Fibroblast of mammary gland (primary cell): ENCODE results near the gene HSD17B8.
"Not testable (repeated sequence)": the region's sequence is repeated elsewhere in the genome, so short reads cannot be mapped to it uniquely, and the experiment has no call there.

Source experiments
- DNase-seq: peaks from one replicate; pipeline ENCODE4 v3.0.0-alpha.2; 2010; ENCODE audit warnings: low read depth
- H3K4me3 ChIP-seq: 2 replicates; pipeline ENCODE4 v1.5.1; 2011; ENCODE audit warnings: low read depth, mild to moderate bottlenecking, low read length, moderate library complexity; ENCODE audit not compliant: control insufficient read depth
- TF ChIP-seq, protein P1 (sequence below): conservative IDR thresholded peaks from 2 replicates; pipeline ENCODE4 v1.5.1; 2011; ENCODE audit warnings: low read depth, low read length, inconsistent platforms; ENCODE audit not compliant: control insufficient read depth, insufficient read depth

HSD17B8 gene

DNA sequence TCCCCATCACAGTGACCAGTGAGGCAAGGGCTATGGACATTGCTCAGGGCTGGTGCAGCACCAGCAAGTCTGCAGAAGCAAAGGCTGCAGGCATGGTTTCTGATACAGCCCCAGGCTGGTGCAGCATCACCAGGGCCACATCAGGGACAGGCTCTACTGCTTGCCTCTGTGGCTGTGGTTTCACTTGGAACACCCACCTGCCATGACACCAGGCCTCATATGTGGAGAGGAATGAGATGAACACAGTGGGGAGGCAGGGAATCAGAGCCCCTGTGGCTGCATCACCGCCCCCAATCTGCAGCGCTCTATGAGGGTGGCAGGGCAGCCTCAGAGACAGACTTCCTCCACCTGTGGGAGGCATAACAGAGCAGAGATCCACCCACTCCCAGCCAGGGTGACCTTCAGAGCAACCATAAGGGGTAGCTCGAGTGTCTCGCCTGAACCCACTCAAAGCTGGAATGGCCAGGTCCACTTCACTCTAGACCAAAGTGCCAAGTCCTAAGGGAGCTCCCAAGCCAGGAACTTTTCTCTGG, 11.7 kb downstream of the HSD17B8 start:
- TF ChIP-seq, protein P1, sequence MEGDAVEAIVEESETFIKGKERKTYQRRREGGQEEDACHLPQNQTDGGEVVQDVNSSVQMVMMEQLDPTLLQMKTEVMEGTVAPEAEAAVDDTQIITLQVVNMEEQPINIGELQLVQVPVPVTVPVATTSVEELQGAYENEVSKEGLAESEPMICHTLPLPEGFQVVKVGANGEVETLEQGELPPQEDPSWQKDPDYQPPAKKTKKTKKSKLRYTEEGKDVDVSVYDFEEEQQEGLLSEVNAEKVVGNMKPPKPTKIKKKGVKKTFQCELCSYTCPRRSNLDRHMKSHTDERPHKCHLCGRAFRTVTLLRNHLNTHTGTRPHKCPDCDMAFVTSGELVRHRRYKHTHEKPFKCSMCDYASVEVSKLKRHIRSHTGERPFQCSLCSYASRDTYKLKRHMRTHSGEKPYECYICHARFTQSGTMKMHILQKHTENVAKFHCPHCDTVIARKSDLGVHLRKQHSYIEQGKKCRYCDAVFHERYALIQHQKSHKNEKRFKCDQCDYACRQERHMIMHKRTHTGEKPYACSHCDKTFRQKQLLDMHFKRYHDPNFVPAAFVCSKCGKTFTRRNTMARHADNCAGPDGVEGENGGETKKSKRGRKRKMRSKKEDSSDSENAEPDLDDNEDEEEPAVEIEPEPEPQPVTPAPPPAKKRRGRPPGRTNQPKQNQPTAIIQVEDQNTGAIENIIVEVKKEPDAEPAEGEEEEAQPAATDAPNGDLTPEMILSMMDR = no peak
- H3K4me3 ChIP-seq = no peak overlapping the region
- no peak for DNase-seq

DNA sequence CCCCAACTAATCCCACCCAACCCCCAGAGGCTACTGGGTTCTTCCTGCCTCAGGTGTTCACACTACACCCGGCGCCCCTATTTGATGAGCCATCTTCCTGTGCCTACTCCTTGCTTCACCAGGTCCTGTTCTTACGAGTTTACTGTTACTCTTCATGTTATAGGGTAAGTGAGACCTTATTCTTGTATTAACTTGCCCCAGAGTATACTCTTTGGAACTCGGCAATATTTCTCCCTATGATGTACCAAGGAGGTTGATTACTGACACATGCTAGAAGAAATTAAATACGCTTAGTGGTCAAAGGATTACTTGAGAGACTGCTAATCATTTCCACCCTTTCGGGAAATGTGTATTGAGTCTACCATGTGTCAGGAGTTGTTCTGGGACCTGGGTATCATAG, 12.8 kb downstream of the HSD17B8 start:
- TF ChIP-seq, protein P1 = no peak
- H3K4me3 ChIP-seq = no peak overlapping the region
- DNase-seq = no peak

DNA sequence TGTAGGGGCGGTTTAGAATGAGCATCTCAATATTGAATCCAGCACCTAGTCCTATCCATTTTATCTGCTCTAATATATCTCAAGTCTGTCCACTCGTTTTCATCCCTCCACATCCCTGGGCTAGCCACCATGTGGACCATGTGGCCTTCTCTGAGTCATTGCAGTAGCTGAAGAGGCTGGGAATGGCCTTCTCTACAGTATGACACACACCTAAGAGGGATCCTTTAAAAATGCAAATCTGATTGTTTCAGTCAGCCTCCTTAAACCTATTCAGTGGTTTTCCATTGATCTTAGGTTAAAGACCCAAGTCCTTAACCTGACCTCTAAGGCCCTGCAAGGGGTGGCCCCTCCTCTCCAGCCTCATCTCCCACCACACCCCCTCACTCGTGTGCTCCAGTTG, 13.2 kb downstream of the HSD17B8 start:
- TF ChIP-seq, protein P1 = no peak
- H3K4me3 ChIP-seq = no peak overlapping the region
- no peak for DNase-seq

DNA sequence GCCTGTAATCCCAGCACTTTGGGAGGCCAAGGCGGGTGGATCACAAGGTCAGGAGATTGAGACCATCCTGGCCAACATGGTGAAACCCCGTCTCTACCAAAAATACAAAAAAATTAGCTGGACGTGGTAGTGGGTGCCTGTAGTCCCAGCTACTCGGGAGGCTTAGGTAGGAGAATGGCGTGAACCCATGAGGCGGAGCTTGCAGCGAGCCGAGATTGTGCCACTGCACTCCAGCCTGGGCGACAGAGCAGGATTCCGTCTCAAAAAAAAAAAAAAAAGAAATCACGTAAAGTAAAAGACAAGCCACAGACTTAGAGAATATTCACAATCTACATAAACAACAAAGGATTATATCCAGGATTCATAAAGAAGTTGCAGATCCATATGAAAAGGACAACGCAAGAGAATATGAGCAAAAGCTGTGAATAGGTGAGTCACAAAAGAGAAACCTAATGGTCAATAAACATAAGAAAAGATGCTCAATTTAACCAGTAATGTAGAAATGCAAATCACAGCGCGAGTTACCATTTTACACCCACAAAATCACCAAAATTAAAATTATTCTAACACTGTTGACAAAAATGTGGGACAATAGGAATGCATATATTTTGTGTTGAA, 22.2 kb downstream of the HSD17B8 start:
- not testable (repeated sequence) for DNase-seq, H3K4me3 ChIP-seq

DNA sequence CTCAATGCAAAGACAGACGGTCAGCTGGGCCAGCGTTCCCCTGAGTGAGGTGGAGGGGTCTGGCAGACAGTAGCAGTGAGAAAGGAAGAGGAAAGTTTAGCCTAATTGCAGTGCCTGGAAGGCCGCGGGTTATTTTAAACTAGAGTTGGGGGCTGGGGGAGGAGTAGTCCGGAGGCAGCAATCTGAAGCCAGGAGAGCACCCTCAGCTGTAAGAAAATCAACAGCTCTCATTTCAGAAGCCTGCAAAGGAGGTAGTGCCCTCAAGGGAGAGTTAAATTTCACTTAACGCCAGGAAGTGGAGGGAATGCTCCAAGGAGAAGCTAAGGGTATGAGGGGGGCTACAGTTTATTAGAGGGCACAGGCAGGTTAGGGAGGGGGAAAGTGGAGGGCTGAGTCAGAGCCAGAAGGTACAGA, 30.8 kb downstream of the HSD17B8 start:
- TF ChIP-seq, protein P1 = no peak
- no peak for DNase-seq
- H3K4me3 ChIP-seq = no peak overlapping the region

DNA sequence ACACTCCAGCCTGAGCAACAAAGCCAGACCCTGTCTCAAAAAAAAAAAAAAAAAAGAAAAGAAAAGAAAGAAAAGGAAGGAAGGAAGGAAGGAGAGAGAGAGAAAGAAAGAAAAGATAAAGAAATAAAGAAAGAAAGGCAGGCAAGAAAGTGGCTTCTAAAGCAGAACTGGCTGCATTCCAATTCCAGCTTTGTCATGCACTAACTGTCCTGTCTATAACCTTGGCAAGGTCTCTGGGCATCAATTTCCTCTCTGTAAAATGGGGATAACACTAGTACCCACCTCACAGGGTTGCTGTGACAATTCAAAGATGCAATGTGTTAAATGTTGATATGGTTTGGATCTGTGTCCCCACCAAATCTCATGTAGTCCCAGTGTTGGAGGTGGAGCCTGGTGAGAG, 31.9 kb downstream of the HSD17B8 start:
- TF ChIP-seq, protein P1 = no peak
- H3K4me3 ChIP-seq = no peak overlapping the region
- DNase-seq = no peak

DNA sequence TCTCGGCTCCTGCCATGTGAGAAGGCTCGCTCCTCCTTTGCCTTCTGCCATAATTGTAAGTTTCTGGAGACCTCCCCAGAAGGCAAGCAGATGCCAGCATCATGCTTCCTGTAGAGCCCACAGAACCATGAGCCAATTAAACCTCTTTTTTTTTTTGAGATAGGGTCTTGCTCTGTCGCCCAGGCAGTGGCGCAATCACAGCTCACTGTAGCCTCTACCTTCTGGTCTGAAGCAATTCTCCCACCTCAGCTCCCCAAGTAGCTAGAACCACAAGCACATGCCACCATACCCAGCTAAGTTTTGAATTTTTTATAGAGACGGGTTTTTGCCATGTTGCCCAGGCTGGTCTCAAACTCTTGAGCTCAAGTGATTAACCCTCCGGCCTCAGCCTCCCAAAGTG, 32.4 kb downstream of the HSD17B8 start:
- TF ChIP-seq, protein P1 = no peak
- no peak for DNase-seq
- no peak overlapping the region for H3K4me3 ChIP-seq
